ENCODE data around the gene SH3GL1.

SH3GL1 gene

GRCh38 chr19:4373601-4374497, 26.5 kb downstream of the SH3GL1 start:
- TF ChIP-seq CTCF (conservative IDR thresholded peaks at IDR 0.05; ENCODE audit: low read depth, low read length) = no peak
- no peak overlapping the region for H3K4me3 ChIP-seq (ENCODE audit: low read length)
- DNase-seq (ENCODE audit: low read depth) = no peak

- DNase-seq (ENCODE audit: low read depth) = no peak
- no peak overlapping the region for H3K4me3 ChIP-seq (ENCODE audit: low read length)
- no peak for TF ChIP-seq CTCF (conservative IDR thresholded peaks at IDR 0.05; ENCODE audit: low read depth, low read length)
Observed at GRCh38 chr19:4373013-4373367, 27.4 kb downstream of the SH3GL1 start.

- no peak for TF ChIP-seq CTCF (conservative IDR thresholded peaks at IDR 0.05; ENCODE audit: low read depth, low read length)
- DNase-seq (ENCODE audit: low read depth) = no peak
Observed at GRCh38 chr19:4372165-4373012, 28.0 kb downstream of the SH3GL1 start.

GRCh38 chr19:4371247-4372164, 28.8 kb downstream of the SH3GL1 start:
- no peak for DNase-seq (ENCODE audit: low read depth)
- TF ChIP-seq CTCF (conservative IDR thresholded peaks at IDR 0.05; ENCODE audit: low read depth, low read length) = no peak

More at GRCh38 chr19:4372165-4373012, 28.0 kb downstream of the SH3GL1 start:
- H3K4me3 ChIP-seq (ENCODE audit: low read length) = no peak overlapping the region

GRCh38 chr19:4370418-4371041, 29.8 kb downstream of the SH3GL1 start:
- no peak overlapping the region for H3K4me3 ChIP-seq (ENCODE audit: low read length)
- DNase-seq (ENCODE audit: low read depth) = no peak
- no peak for TF ChIP-seq CTCF (conservative IDR thresholded peaks at IDR 0.05; ENCODE audit: low read depth, low read length)

More at GRCh38 chr19:4371247-4372164, 28.8 kb downstream of the SH3GL1 start:
- no peak overlapping the region for H3K4me3 ChIP-seq (ENCODE audit: low read length)

GRCh38 chr19:4369888-4370260, 30.5 kb downstream of the SH3GL1 start:
- DNase-seq (ENCODE audit: low read depth) = no peak
- H3K4me3 ChIP-seq (ENCODE audit: low read length) = no peak overlapping the region

More at GRCh38 chr19:4369888-4370260, 30.5 kb downstream of the SH3GL1 start:
- peak; percentile 54 for TF ChIP-seq CTCF (conservative IDR thresholded peaks at IDR 0.05; ENCODE audit: low read depth, low read length)

All from retinal pigment epithelial cell (primary cell).